Transverse colon (tissue), 4 donors: ENCODE results near the gene GABRB2. TPM values are rescaled to one million over a fixed set of nuclear protein-coding genes. Genes with fewer than 3 reads are reported as not detected.

Experiments
- DNase-seq: peaks from one replicate; pipeline ENCODE4 v3.0.0-alpha.2; 2019
- H3K27ac ChIP-seq, 4 donors: fragments of 200-600 bp; sonication (generic); 2 replicates each; pipeline ENCODE4 v1.5.1; 2016 to 2018; ENCODE audit warnings: inconsistent platforms in 4 of 4
- H3K27me3 ChIP-seq: fragments of 200-600 bp; sonication (generic); 2 replicates; pipeline ENCODE4 v1.5.1; 2017; ENCODE audit warnings: inconsistent platforms
- H3K36me3 ChIP-seq, 4 donors: fragments of 200-600 bp; sonication (generic); 2 replicates each; pipeline ENCODE4 v1.5.1; 2017 to 2019; ENCODE audit warnings: inconsistent platforms in 4 of 4
- H3K4me1 ChIP-seq, 4 donors: fragments of 200-600 bp; sonication (generic); 2 replicates each; pipeline ENCODE4 v1.5.1; 2017 to 2020; ENCODE audit warnings: inconsistent platforms in 4 of 4
- H3K4me3 ChIP-seq, 4 donors: fragments of 200-600 bp; sonication (generic); 1 replicate in 1 of 4; 2 replicates in 3 of 4; pipeline versions ENCODE4 v1.5.1 to v1.6.1; 2017 to 2019; ENCODE audit warnings: inconsistent platforms in 4 of 4
- H3K9me3 ChIP-seq, 2 donors: fragments of 200-600 bp; sonication (generic); 2 replicates each; pipeline ENCODE4 v1.5.1; 2017 to 2019; ENCODE audit warnings: inconsistent platforms in 2 of 2
- CTCF ChIP-seq, 5 experiments: fragments of 200-600 bp in 3 of 5; fragments of 450-650 bp in 2 of 5; sonication (generic) in 3 of 5; IDR thresholded peaks; 1 replicate in 2 of 5; 2 replicates in 3 of 5; pipeline ENCODE4 v1.5.1; 2016 to 2017; ENCODE audit warnings: antibody characterized with exemption in 5 of 5, inconsistent platforms in 3 of 5, mild to moderate bottlenecking in 2 of 5, moderate library complexity in 1 of 5
- EP300 ChIP-seq: sonication (generic); formaldehyde crosslinking; IDR thresholded peaks from one replicate; pipeline ENCODE4 v1.6.1; 2017; ENCODE audit warnings: antibody characterized with exemption, low read depth
- POLR2A ChIP-seq: fragments of 450-650 bp; IDR thresholded peaks from one replicate; pipeline ENCODE4 v1.6.1; 2016; ENCODE audit warnings: antibody characterized with exemption, mild to moderate bottlenecking, moderate library complexity
- POLR2AphosphoS5 ChIP-seq, 3 donors: sonication (generic); formaldehyde crosslinking; IDR thresholded peaks; one replicate each; pipeline ENCODE4 v1.6.1; 2016; ENCODE audit warnings: antibody characterized with exemption in 3 of 3
- WGBS, 2 donors: methylation state at CpG; one replicate each; pipeline ENCODE4 v1.1.5; 2018; ENCODE audit warnings: low coverage in 1 of 2; 5-methylcytosine and 5-hydroxymethylcytosine counted together
- in situ Hi-C, 4 donors: fragments of 200-750 bp; cut with MboI; loops; one replicate each; pipeline versions ENCODE4 v1.15.0 to v1.15.1; 2017; ENCODE audit warnings: low sequenced_read_pairs in 3 of 4, low pct_ligation_motif_present in 1 of 4, low pct_unique_long_range_greater_than_20kb in 1 of 4
- intact Hi-C: fragments of 100-400 bp; cut with DNase I; formaldehyde crosslinking; loops from one replicate; pipeline ENCODE4 v1.15.1; 2023; ENCODE audit warnings: low total_unique reads
- total RNA-seq, 4 donors: library from RNA; depleted of rRNA; stranded (reverse); fragments of >200 nt; gene quantifications; one replicate each; pipeline ENCODE4 v1.1.0, GENCODE V29; 2016

GABRB2 gene
- total RNA-seq, 4 donors from 2014 or later = 0.55 to 0.64 TPM; not detected in 2

- intact Hi-C loops (no loop called here), in situ Hi-C loops (no loop called here)
- Histone ChIP-seq H3K9me3 (no peaks in the 10 kb centered on the region), H3K4me1 (no peaks in the 10 kb centered on the region), H3K4me3 (no peak overlapping the region), H3K36me3 (no peaks in the 10 kb centered on the region), H3K27me3 (no peaks in the 10 kb centered on the region), H3K27ac (no peak overlapping the region)
- no peak for DNase-seq
- 80 to 92% methylated on average over 1 of the region's 1 CpG for WGBS, 2 donors
- TF ChIP-seq POLR2AphosphoS5 (IDR thresholded peaks at IDR 0.05) (no peak), EP300 (no peak), POLR2A (no peak), CTCF (IDR thresholded peaks at IDR 0.05) (no peak)
These were observed 99.9 kb downstream of the GABRB2 start for GRCh38 chr5:161446655-161447054.

GRCh38 chr5:161442471-161442870, 104.1 kb downstream of the GABRB2 start:
- intact Hi-C loops = no loop called here
- Histone ChIP-seq H3K4me3 (no peak overlapping the region), H3K27ac (no peak overlapping the region), H3K27me3 (no peaks in the 10 kb centered on the region), H3K36me3 (no peaks in the 10 kb centered on the region), H3K4me1 (no peaks in the 10 kb centered on the region), H3K9me3 (no peaks in the 10 kb centered on the region)
- TF ChIP-seq EP300 = no peak
- no peak for TF ChIP-seq CTCF (IDR thresholded peaks at IDR 0.05)
- TF ChIP-seq POLR2A = no peak
- TF ChIP-seq POLR2AphosphoS5 (IDR thresholded peaks at IDR 0.05) = no peak
- in situ Hi-C loops = no loop called here
- DNase-seq = no peak

- in situ Hi-C loops = no loop called here
- no peak overlapping the region for H3K4me3 ChIP-seq
- no peaks in the 10 kb centered on the region for H3K4me1 ChIP-seq
- no peak overlapping the region for H3K27ac ChIP-seq
- no peaks in the 10 kb centered on the region for H3K27me3 ChIP-seq
- intact Hi-C loops = no loop called here
- 37 to 51% methylated on average over 2 of the region's 2 CpGs for WGBS, 2 donors
- H3K9me3 ChIP-seq = no peaks in the 10 kb centered on the region
- no peak for DNase-seq
- no peak for TF ChIP-seq CTCF (IDR thresholded peaks at IDR 0.05)
- no peak for TF ChIP-seq EP300
- no peak for TF ChIP-seq POLR2A
- TF ChIP-seq POLR2AphosphoS5 (IDR thresholded peaks at IDR 0.05) = no peak
- H3K36me3 ChIP-seq = no peaks in the 10 kb centered on the region
These were observed 113.7 kb downstream of the GABRB2 start for GRCh38 chr5:161432798-161433197.

- no peak overlapping the region for H3K27ac ChIP-seq
- 70 to 73% methylated on average over 1 of the region's 1 CpG for WGBS, 2 donors
- no peak overlapping the region for H3K4me3 ChIP-seq
- TF ChIP-seq EP300 = no peak
- TF ChIP-seq POLR2A = no peak
- TF ChIP-seq POLR2AphosphoS5 (IDR thresholded peaks at IDR 0.05) = no peak
- no peak for TF ChIP-seq CTCF (IDR thresholded peaks at IDR 0.05)
- no peaks in the 10 kb centered on the region for H3K27me3 ChIP-seq
- H3K4me1 ChIP-seq = no peaks in the 10 kb centered on the region
- intact Hi-C loops (no loop called here), in situ Hi-C loops (no loop called here)
- no peaks in the 10 kb centered on the region for H3K36me3 ChIP-seq
- no peaks in the 10 kb centered on the region for H3K9me3 ChIP-seq
- DNase-seq = no peak
These were observed 114.6 kb downstream of the GABRB2 start for GRCh38 chr5:161431963-161432362.
